Naive thymus-derived CD8-positive, alpha-beta T cell (primary cell): ENCODE data around the gene BTN3A1. TPM values are rescaled to one million over a fixed set of nuclear protein-coding genes. Genes with fewer than 3 reads are reported as not detected.
"Not testable (repeated sequence)": the region's sequence is repeated elsewhere in the genome, so short reads cannot be mapped to it uniquely, and the experiment has no call there.

ENCODE experiments used
- ATAC-seq, 2 donors: fragments of 150-1000 bp; cut with Tn5 transposase in 1 of 2; sonication (Bioruptor Pico), chemical (Tn5 transposase) in 1 of 2; 1 replicate in 1 of 2; 2 replicates in 1 of 2; pipeline ENCODE4 v1.10.0; 2021; ENCODE audit warnings: mild to moderate bottlenecking in 2 of 2, moderate library complexity in 2 of 2
- POLR2A ChIA-PET: fragments of 350-600 bp; sonication (Branson Sonifier 250); formaldehyde crosslinking; loops from one replicate; lab custom pipeline; 2021; ENCODE audit warnings: antibody characterized with exemption; lab: Charles Lee
- DNase-seq, 10 donors: peaks; one replicate each; pipeline versions ENCODE4 v3.0.0 to v3.0.0-alpha.2; 2020 to 2022
- H3K27ac Mint-ChIP-seq, 10 donors: one replicate each; pipeline ENCODE4 v1.8.0; 2020 to 2022; ENCODE audit warnings: mild to moderate bottlenecking in 10 of 10, mixed read lengths in 10 of 10, moderate library complexity in 4 of 10, inconsistent platforms in 1 of 10
- H3K27me3 Mint-ChIP-seq, 5 donors: one replicate each; pipeline ENCODE4 v1.8.0; 2021 to 2022; ENCODE audit warnings: mixed read lengths in 5 of 5
- H3K36me3 Mint-ChIP-seq, 3 donors: one replicate each; pipeline ENCODE4 v1.8.0; 2020 to 2022; ENCODE audit warnings: mixed read lengths in 3 of 3, mild to moderate bottlenecking in 2 of 3, inconsistent platforms in 1 of 3
- H3K4me1 Mint-ChIP-seq, 4 donors: one replicate each; pipeline ENCODE4 v1.8.0; 2021 to 2022; ENCODE audit warnings: mixed read lengths in 4 of 4
- H3K4me3 Mint-ChIP-seq, 10 donors: one replicate each; pipeline ENCODE4 v1.8.0; 2020 to 2022; ENCODE audit warnings: mild to moderate bottlenecking in 10 of 10, mixed read lengths in 10 of 10, moderate library complexity in 6 of 10, inconsistent platforms in 1 of 10
- H3K9me3 Mint-ChIP-seq, 9 donors: one replicate each; pipeline ENCODE4 v1.8.0; 2020 to 2022; ENCODE audit warnings: mixed read lengths in 9 of 9, mild to moderate bottlenecking in 3 of 9, inconsistent platforms in 1 of 9, moderate library complexity in 1 of 9
- polyA plus RNA-seq, 3 donors: library from polyadenylated mRNA; unstranded; fragments of 300-500 nt; fragmentation: Illumina TruSeq; gene quantifications; one replicate each; pipeline ENCODE4 v1.2.3, GENCODE V29; 2021
- total RNA-seq, 8 experiments: library from RNA in 2 of 8; stranded (reverse) in 2 of 8; gene quantifications; one replicate each; pipeline ENCODE4 v1.2.3 and lab custom pipeline; 2021 to 2026

Gene BTN3A1
- total and polyA plus RNA-seq, 5 experiments from 2014 or later = 39.8 to 250 (median 63.0) TPM

GRCh38 chr6:26432627-26433201 is 30.6 kb downstream of the BTN3A1 start:
- Mint-ChIP-seq H3K4me1 (peaks cover 0 to 8% (median under 1%) of the 10 kb centered on the region in 4 donors), H3K4me3 (no peak overlapping the region), H3K27ac (no peak overlapping the region), H3K36me3 (peaks cover 6 to 18% (median 15%) of the 10 kb centered on the region in 3 donors), H3K27me3 (no peaks in the 10 kb centered on the region), H3K9me3 (peaks cover 0 to 25% (median 12%) of the 10 kb centered on the region in 9 donors)
- ATAC-seq (no peak), DNase-seq (no peak)
- POLR2A ChIA-PET = no interaction called here

- POLR2A ChIA-PET, H3K4me1 Mint-ChIP-seq: not testable (repeated sequence)
Observed at GRCh38 chr6:26433680-26434079, 31.6 kb downstream of the BTN3A1 start.

GRCh38 chr6:26436018-26436417 is 33.9 kb downstream of the BTN3A1 start:
- Mint-ChIP-seq H3K9me3 (peaks cover 0 to 25% (median 12%) of the 10 kb centered on the region in 9 donors), H3K4me1 (peaks cover 12 to 18% (median 15%) of the 10 kb centered on the region in 4 donors), H3K4me3 (no peak overlapping the region), H3K27ac (no peak overlapping the region), H3K36me3 (peaks cover 4 to 21% (median 19%) of the 10 kb centered on the region in 3 donors), H3K27me3 (no peaks in the 10 kb centered on the region)
- POLR2A ChIA-PET = interaction anchor here (0.6 to 2.3 kb wide), 3 partner anchors 9 to 254 kb away, joined by 3 to 7 read pairs (median 4); no protein-coding TSS in a partner anchor
- DNase-seq (no peak), ATAC-seq (no peak)

More at GRCh38 chr6:26433680-26434079, 31.6 kb downstream of the BTN3A1 start:
- ATAC-seq, H3K27me3 Mint-ChIP-seq, H3K27ac Mint-ChIP-seq, DNase-seq, H3K4me3 Mint-ChIP-seq: not testable (repeated sequence)
- Mint-ChIP-seq H3K9me3 (peaks cover 0 to 25% (median 12%) of the 10 kb centered on the region in 9 donors), H3K36me3 (peaks cover 4 to 17% (median 15%) of the 10 kb centered on the region in 3 donors)

- peaks cover 13 to 29% (median 22%) of the 10 kb centered on the region in 4 donors for H3K4me1 Mint-ChIP-seq
- no peak for ATAC-seq
- POLR2A ChIA-PET = interaction anchor here (2.3 kb wide), 1 partner anchor 8 kb away, joined by 7 read pairs; no protein-coding TSS in a partner anchor
- peaks cover 4 to 22% (median 21%) of the 10 kb centered on the region in 3 donors for H3K36me3 Mint-ChIP-seq
- no peak overlapping the region for H3K4me3 Mint-ChIP-seq
- no peak for DNase-seq
- no peaks in the 10 kb centered on the region for H3K27me3 Mint-ChIP-seq
- peak overlapping the region in 2 of 10 donors; percentile 19 to 36 for H3K27ac Mint-ChIP-seq
- peaks cover 0 to 24% (median 12%) of the 10 kb centered on the region in 9 donors for H3K9me3 Mint-ChIP-seq
Observed at GRCh38 chr6:26437550-26437949, 35.5 kb downstream of the BTN3A1 start.

GRCh38 chr6:26438000-26438399 is 35.9 kb downstream of the BTN3A1 start:
- Mint-ChIP-seq H3K27ac (peak overlapping the region in 1 of 10 donors; percentile 28), H3K36me3 (peaks cover 7 to 22% (median 21%) of the 10 kb centered on the region in 3 donors), H3K4me3 (no peak overlapping the region), H3K4me1 (peaks cover 15 to 34% (median 26%) of the 10 kb centered on the region in 4 donors), H3K27me3 (no peaks in the 10 kb centered on the region), H3K9me3 (peaks cover 0 to 20% (median 12%) of the 10 kb centered on the region in 9 donors)
- ATAC-seq (no peak), DNase-seq (no peak)
- POLR2A ChIA-PET = interaction anchor here (1.2 kb wide), 1 partner anchor 36 kb away, joined by 4 read pairs; no protein-coding TSS in a partner anchor

- DNase-seq (no peak), ATAC-seq (no peak)
- H3K4me1 Mint-ChIP-seq = peaks cover 16 to 47% (median 40%) of the 10 kb centered on the region in 4 donors
- peak overlapping the region; percentile 95 to 100 (median 98) for H3K4me3 Mint-ChIP-seq
- H3K27me3 Mint-ChIP-seq = no peaks in the 10 kb centered on the region
- POLR2A ChIA-PET = interaction anchor here (0.6 to 2.9 kb wide), 8 partner anchors 14 to 167 kb away, joined by 3 to 14 read pairs (median 4); partner anchors contain the start of gene HMGN4
- H3K9me3 Mint-ChIP-seq = peaks cover 0 to 11% (median 3%) of the 10 kb centered on the region in 9 donors
- H3K36me3 Mint-ChIP-seq = peaks cover 9 to 14% (median 14%) of the 10 kb centered on the region in 3 donors
- H3K27ac Mint-ChIP-seq = peak overlapping the region; percentile 97 to 100 (median 99)
Observed at GRCh38 chr6:26439151-26440125, 37.4 kb downstream of the BTN3A1 start.

GRCh38 chr6:26440977-26441358 is 38.9 kb downstream of the BTN3A1 start:
- Mint-ChIP-seq H3K36me3 (peaks cover 5 to 28% (median 21%) of the 10 kb centered on the region in 3 donors), H3K27me3 (no peaks in the 10 kb centered on the region), H3K9me3 (peaks cover 0 to 2% (median 0%) of the 10 kb centered on the region in 9 donors), H3K27ac (peak overlapping the region; percentile 97 to 100 (median 99)), H3K4me3 (peak overlapping the region; percentile 95 to 100 (median 98)), H3K4me1 (peaks cover 27 to 62% (median 55%) of the 10 kb centered on the region in 4 donors)
- POLR2A ChIA-PET = interaction anchor here (0.7 to 2.9 kb wide), 7 partner anchors 31 to 169 kb away, joined by 3 to 14 read pairs (median 4); partner anchors contain the start of genes BTN2A2 and HMGN4
- ATAC-seq (no peak), DNase-seq (no peak)

- H3K4me1 Mint-ChIP-seq = peaks cover 31 to 71% (median 65%) of the 10 kb centered on the region in 4 donors
- ATAC-seq (no peak), DNase-seq (no peak)
- H3K4me3 Mint-ChIP-seq = peak overlapping the region; percentile 92 to 100 (median 98)
- no peaks in the 10 kb centered on the region for H3K27me3 Mint-ChIP-seq
- H3K36me3 Mint-ChIP-seq = peaks cover 5 to 38% (median 26%) of the 10 kb centered on the region in 3 donors
- peak overlapping the region; percentile 84 to 100 (median 99) for H3K27ac Mint-ChIP-seq
- POLR2A ChIA-PET = interaction anchor here (0.6 to 2.9 kb wide), 4 partner anchors 10 to 95 kb away, joined by 3 to 14 read pairs (median 4); partner anchors contain the start of gene HMGN4
- no peaks in the 10 kb centered on the region for H3K9me3 Mint-ChIP-seq
Observed at GRCh38 chr6:26441977-26442376, 39.9 kb downstream of the BTN3A1 start.

GRCh38 chr6:26445934-26446667 is 44.0 kb downstream of the BTN3A1 start:
- ATAC-seq = peak; percentile 43 to 44
- Mint-ChIP-seq H3K27ac (peak overlapping the region; percentile 80 to 99 (median 90)), H3K27me3 (no peaks in the 10 kb centered on the region), H3K36me3 (peaks cover 9 to 76% (median 36%) of the 10 kb centered on the region in 3 donors), H3K4me1 (peaks cover 31 to 81% (median 66%) of the 10 kb centered on the region in 4 donors), H3K4me3 (peak overlapping the region; percentile 52 to 100 (median 82)), H3K9me3 (no peaks in the 10 kb centered on the region)
- DNase-seq = peak in 1 of 10 donors; percentile 13
- POLR2A ChIA-PET = interaction anchor here (0.6 to 3.1 kb wide), 11 partner anchors 9 to 1027 kb away, joined by 3 to 10 read pairs (median 5); partner anchors contain the start of genes HMGN4 and ZNF184

GRCh38 chr6:26447257-26447656 is 45.2 kb downstream of the BTN3A1 start:
- POLR2A ChIA-PET = interaction anchor here (3.1 kb wide), 1 partner anchor 91 kb away, joined by 10 read pairs; the partner anchor contains the start of gene HMGN4
- no peak for DNase-seq
- ATAC-seq = no peak
- peak overlapping the region in 6 of 10 donors; percentile 12 to 99 (median 53) for H3K27ac Mint-ChIP-seq
- peaks cover 30 to 78% (median 61%) of the 10 kb centered on the region in 4 donors for H3K4me1 Mint-ChIP-seq
- no peaks in the 10 kb centered on the region for H3K9me3 Mint-ChIP-seq
- peaks cover 9 to 87% (median 37%) of the 10 kb centered on the region in 3 donors for H3K36me3 Mint-ChIP-seq
- H3K4me3 Mint-ChIP-seq = no peak overlapping the region
- no peaks in the 10 kb centered on the region for H3K27me3 Mint-ChIP-seq

GRCh38 chr6:26450240-26450639 is 48.2 kb downstream of the BTN3A1 start:
- DNase-seq (no peak), ATAC-seq (no peak)
- POLR2A ChIA-PET = interaction anchor here (0.7 to 1.6 kb wide), 2 partner anchors 82 to 87 kb away, joined by 3 to 4 read pairs; partner anchors contain the start of gene HMGN4
- Mint-ChIP-seq H3K9me3 (no peaks in the 10 kb centered on the region), H3K4me1 (peaks cover 15 to 54% (median 39%) of the 10 kb centered on the region in 4 donors), H3K27me3 (no peaks in the 10 kb centered on the region), H3K27ac (peak overlapping the region; percentile 53 to 86 (median 82)), H3K4me3 (peak overlapping the region in 1 of 10 donors; percentile 1), H3K36me3 (peaks cover 9 to 77% (median 27%) of the 10 kb centered on the region in 3 donors)
